Ovary (tissue), 9 donors: ENCODE measurements around the gene PFDN6. TPM values are rescaled to one million over a fixed set of nuclear protein-coding genes. Genes with fewer than 3 reads are reported as not detected.

Experiments used
- DNase-seq, 5 donors: peaks; one replicate each; pipeline ENCODE4 v3.0.0-alpha.2; 2019 to 2020
- H3K27ac ChIP-seq, 2 donors: fragments of 200-600 bp; one replicate each; pipeline versions ENCODE4 v1.5.1 to v1.8.0; 2019 to 2022
- H3K27me3 ChIP-seq: fragments of 200-600 bp; one replicate; pipeline ENCODE4 v1.8.0; 2022
- H3K36me3 ChIP-seq: fragments of 200-600 bp; sonication (generic); one replicate; pipeline ENCODE4 v1.5.1; 2019
- H3K4me1 ChIP-seq: one replicate; pipeline ENCODE4 v1.8.1; 2013; ENCODE audit warnings: mild to moderate bottlenecking, moderate library complexity; ENCODE audit not compliant: insufficient read depth
- H3K4me3 ChIP-seq: fragments of 200-600 bp; sonication (generic); one replicate; pipeline ENCODE4 v1.5.1; 2017
- H3K9me3 ChIP-seq, 2 donors: fragments of 200-600 bp in 1 of 2; sonication (generic) in 1 of 2; one replicate each; pipeline versions ENCODE4 v1.5.1 to v1.8.1; 2013 to 2019; ENCODE audit warnings: mild to moderate bottlenecking in 1 of 2, moderate library complexity in 1 of 2
- CTCF ChIP-seq, 3 donors: fragments of 450-650 bp in 2 of 3; fragments of 200-600 bp in 1 of 3; IDR thresholded peaks; one replicate each; pipeline versions ENCODE4 v1.5.1 to v1.8.0; 2016 to 2022; ENCODE audit warnings: antibody characterized with exemption in 3 of 3, mild to moderate bottlenecking in 1 of 3
- EP300 ChIP-seq: sonication (generic); formaldehyde crosslinking; IDR thresholded peaks from one replicate; pipeline ENCODE4 v1.6.1; 2017; ENCODE audit warnings: antibody characterized with exemption
- POLR2A ChIP-seq: fragments of 450-650 bp; IDR thresholded peaks from one replicate; pipeline ENCODE4 v1.6.1; 2017; ENCODE audit warnings: antibody characterized with exemption, mild to moderate bottlenecking, moderate library complexity
- WGBS, 3 donors: extraction: QIAGEN DNeasy Blood & Tissue Kit in 1 of 3; methylation state at CpG; one replicate each; pipeline versions ENCODE4 v1.1.5 to v1.1.7; 2013 to 2017; 5-methylcytosine and 5-hydroxymethylcytosine counted together
- intact Hi-C, 4 donors: fragments of 100-400 bp; cut with DNase I; formaldehyde crosslinking; loops; one replicate each; pipeline versions ENCODE4 v1.11.0 to v1.15.1; 2022 to 2023
- polyA plus RNA-seq, 2 donors: library from polyadenylated mRNA; stranded (reverse); fragments of 200-250 nt in 1 of 2; fragments of 350-450 nt in 1 of 2; fragmentation: Illumina TruSeq in 1 of 2; extraction: RNeasy Lipid Tissue Mini Kit (QIAGEN cat#74804) in 1 of 2; gene quantifications; one replicate each; pipeline ENCODE4 v1.2.3, GENCODE V29; 2013 to 2014
- total RNA-seq, 7 donors: library from RNA; depleted of rRNA in 2 of 7; stranded (reverse); fragments of >200 nt in 2 of 7; fragmentation: NEBNext Ultra II Directional in 3 of 7; extraction: Animal tissue kit (Norgen Biotek cat#: 25700) in 3 of 7; gene quantifications; one replicate each; pipeline versions ENCODE4 v1.1.0 to v1.2.4, GENCODE V29; 2016 to 2023
- donor health status: DM: no; HTN: no; CAD: no; lungs with moderate emphysema.
- donor health status: DM: no; HTN: no; CAD: no.
- donor health status: Bipolar disorder and iron deficiency.
- donor health status: DM: yes; HTN: yes; CAD: no.
- donor health status: DM: no; HTN: no; CAD: no.
- donor health status: DM: yes; HTN: yes; CAD: no.

PFDN6 gene
- total and polyA plus RNA-seq, 9 donors = 9.8 to 83.0 (median 42.7) TPM

GRCh38 chr6:33330736-33331135 lies 41.3 kb downstream of the PFDN6 start:
- intact Hi-C loops = no loop called here
- no peaks in the 10 kb centered on the region for H3K36me3 ChIP-seq
- no peak for DNase-seq
- no peak overlapping the region for H3K4me3 ChIP-seq
- no peaks in the 10 kb centered on the region for H3K27me3 ChIP-seq
- no peaks in the 10 kb centered on the region for H3K9me3 ChIP-seq
- TF ChIP-seq EP300 (no peak), POLR2A (no peak), CTCF (IDR thresholded peaks at IDR 0.05) (no peak)
- no peak overlapping the region for H3K27ac ChIP-seq
- 81 to 92% (median 88%) methylated on average over 10 of the region's 10 CpGs for WGBS, 3 donors
- H3K4me1 ChIP-seq = no peaks in the 10 kb centered on the region

GRCh38 chr6:33333666-33334065 lies 44.3 kb downstream of the PFDN6 start:
- Histone ChIP-seq H3K27me3 (no peaks in the 10 kb centered on the region), H3K4me1 (no peaks in the 10 kb centered on the region), H3K36me3 (no peaks in the 10 kb centered on the region), H3K9me3 (no peaks in the 10 kb centered on the region), H3K27ac (no peak overlapping the region), H3K4me3 (no peak overlapping the region)
- 91 to 93% (median 91%) methylated on average over 4 of the region's 4 CpGs for WGBS, 3 donors
- intact Hi-C loops = no loop called here
- no peak for TF ChIP-seq EP300
- no peak for TF ChIP-seq CTCF (IDR thresholded peaks at IDR 0.05)
- TF ChIP-seq POLR2A = no peak
- no peak for DNase-seq

GRCh38 chr6:33335916-33336315 lies 46.5 kb downstream of the PFDN6 start:
- WGBS, 3 donors = 63 to 66% (median 65%) methylated on average over 4 of the region's 4 CpGs
- no peaks in the 10 kb centered on the region for H3K27me3 ChIP-seq
- H3K27ac ChIP-seq = no peak overlapping the region
- H3K4me3 ChIP-seq = no peak overlapping the region
- H3K9me3 ChIP-seq = no peaks in the 10 kb centered on the region
- no peaks in the 10 kb centered on the region for H3K36me3 ChIP-seq
- no peaks in the 10 kb centered on the region for H3K4me1 ChIP-seq
- TF ChIP-seq EP300 = no peak
- TF ChIP-seq CTCF (IDR thresholded peaks at IDR 0.05) = no peak
- no peak for TF ChIP-seq POLR2A
- no peak for DNase-seq
- intact Hi-C loops = no loop called here

- Histone ChIP-seq H3K9me3 (no peaks in the 10 kb centered on the region), H3K27ac (no peak overlapping the region), H3K4me1 (no peaks in the 10 kb centered on the region), H3K4me3 (no peak overlapping the region), H3K36me3 (no peaks in the 10 kb centered on the region), H3K27me3 (no peaks in the 10 kb centered on the region)
- intact Hi-C loops = no loop called here
- 66 to 88% (median 78%) methylated on average over 3 of the region's 3 CpGs for WGBS, 3 donors
- DNase-seq = no peak
- no peak for TF ChIP-seq EP300
- TF ChIP-seq CTCF (IDR thresholded peaks at IDR 0.05) = no peak
- TF ChIP-seq POLR2A = no peak
Observed at GRCh38 chr6:33336495-33336894, 47.1 kb downstream of the PFDN6 start.

GRCh38 chr6:33339193-33339592 lies 49.8 kb downstream of the PFDN6 start:
- no peaks in the 10 kb centered on the region for H3K27me3 ChIP-seq
- no peak overlapping the region for H3K27ac ChIP-seq
- H3K9me3 ChIP-seq = no peaks in the 10 kb centered on the region
- no peak for TF ChIP-seq POLR2A
- TF ChIP-seq EP300 = no peak
- TF ChIP-seq CTCF (IDR thresholded peaks at IDR 0.05) = no peak
- DNase-seq = no peak
- H3K36me3 ChIP-seq = no peaks in the 10 kb centered on the region
- intact Hi-C loops = no loop called here
- WGBS, 3 donors = 86 to 89% (median 88%) methylated on average over 6 of the region's 6 CpGs
- H3K4me3 ChIP-seq = no peak overlapping the region
- H3K4me1 ChIP-seq = no peaks in the 10 kb centered on the region
